K562 (cell line): ENCODE data around the gene AMT. TPM values are rescaled to one million over a fixed set of nuclear protein-coding genes. Genes with fewer than 3 reads are reported as not detected.

Experiments
- ATAC-seq: fragments of 200-7000 bp; cut with Tn5 transposase; 3 replicates; pipeline ENCODE4 v1.9.1; 2020; ENCODE audit warnings: moderate library complexity
- BruUV-seq: library from RNA; stranded (reverse); fragments of 400-500 nt; replicated peaks from 2 replicates; lab custom pipeline; 2021; lab: Mats Ljungman, UMichigan
- CTCF ChIA-PET: fragments of 300-600 bp; formaldehyde crosslinking; extraction: SDS; loops from one replicate; lab custom pipeline; 2021; ENCODE audit warnings: low intra/inter-chr PET ratio; lab: Yijun Ruan, JAX
- POLR2A ChIA-PET: fragments of 300-600, 350-650 bp; sonication (Branson Sonifier 250); formaldehyde crosslinking; extraction: SDS; loops from one replicate; lab custom pipeline; 2021; ENCODE audit warnings: antibody characterized with exemption, inconsistent platforms; lab: Yijun Ruan, JAX
- DNase-seq, 4 experiments: peaks; one replicate each; pipeline versions ENCODE4 v3.0.0 to v3.0.0-alpha.2; 2011 to 2018; ENCODE audit warnings: low spot score in 3 of 4, mixed read lengths in 3 of 4; ENCODE audit errors: extremely low read depth in 1 of 4
- FAIRE-seq: peaks from 2 replicates; lab custom pipeline; 2011; peaks lifted over from hg19 to GRCh38; lab: Jason Lieb, UNC
- H2AFZ ChIP-seq: 2 replicates; pipeline ENCODE4 v1.6.0; 2011; ENCODE audit warnings: low read depth, low read length, control low read depth, inconsistent platforms
- H3K27ac ChIP-seq: fragments of 200-600 bp; 3 replicates; pipeline ENCODE4 v1.8.0; 2011; ENCODE audit warnings: low read depth, mild to moderate bottlenecking, control low read depth, inconsistent platforms, low read length, moderate library complexity, mixed read lengths; ENCODE audit errors: extremely low read depth
- H3K27me3 ChIP-seq, 2 experiments: fragments of 300-600 bp in 1 of 2; 2 replicates in 1 of 2; 3 replicates in 1 of 2; pipeline versions ENCODE4 v1.6.0 to v1.8.0; 2011; ENCODE audit warnings: inconsistent platforms in 2 of 2, low read length in 2 of 2, mild to moderate bottlenecking in 1 of 2, mixed read lengths in 1 of 2, moderate library complexity in 1 of 2; ENCODE audit not compliant: control insufficient read depth in 2 of 2, insufficient read depth in 2 of 2
- H3K36me3 ChIP-seq: fragments of 300-600 bp; 3 replicates; pipeline ENCODE4 v1.8.0; 2011; ENCODE audit warnings: mild to moderate bottlenecking, low read length, inconsistent platforms; ENCODE audit not compliant: control insufficient read depth, insufficient read depth
- H3K4me1 ChIP-seq, 2 experiments: fragments of 200-600 bp in 1 of 2; replicated peaks in 1 of 2; 2 replicates in 1 of 2; 3 replicates in 1 of 2; pipeline versions ENCODE4 v1.5.1 to v1.8.0; 2011; ENCODE audit warnings: inconsistent platforms in 2 of 2, low read length in 2 of 2, mild to moderate bottlenecking in 1 of 2, mixed read lengths in 1 of 2, moderate library complexity in 1 of 2; ENCODE audit not compliant: control insufficient read depth in 2 of 2, insufficient read depth in 2 of 2
- H3K4me2 ChIP-seq: 2 replicates; pipeline ENCODE4 v1.6.1; 2011; ENCODE audit warnings: low read length, control low read depth, inconsistent platforms, mixed read lengths; ENCODE audit not compliant: insufficient read depth
- H3K4me3 ChIP-seq: fragments of 200-600 bp; sonication (generic), shearing (Covaris generic); 2 replicates; pipeline ENCODE4 v1.5.1; 2016; ENCODE audit warnings: control low read depth, inconsistent platforms
- H3K79me2 ChIP-seq: fragments of 200-600 bp; 3 replicates; pipeline ENCODE4 v1.8.0; 2011; ENCODE audit warnings: low read length, inconsistent platforms; ENCODE audit not compliant: control insufficient read depth, insufficient read depth
- H3K9ac ChIP-seq, 2 experiments: 2 replicates each; pipeline versions ENCODE4 v1.6.0 to v1.6.1; 2011; ENCODE audit warnings: low read depth in 2 of 2, low read length in 2 of 2, control low read depth in 1 of 2, inconsistent platforms in 1 of 2, mild to moderate bottlenecking in 1 of 2, mixed read lengths in 1 of 2; ENCODE audit not compliant: insufficient read depth in 1 of 2
- H3K9me1 ChIP-seq: one replicate; pipeline ENCODE4 v1.6.0; 2011; ENCODE audit warnings: inconsistent platforms, mild to moderate bottlenecking, low read length, moderate library complexity; ENCODE audit not compliant: control insufficient read depth, insufficient read depth
- H3K9me3 ChIP-seq: replicated peaks from 2 replicates; pipeline ENCODE4 v1.5.1; 2011; ENCODE audit warnings: low read depth, low read length, inconsistent platforms; ENCODE audit not compliant: control insufficient read depth, insufficient read depth
- H4K20me1 ChIP-seq: replicated peaks from 2 replicates; pipeline ENCODE4 v1.6.1; 2011; ENCODE audit warnings: low read length, inconsistent platforms, mixed read lengths; ENCODE audit not compliant: control insufficient read depth, insufficient read depth
- BCOR ChIP-seq: fragments of 450-650 bp; IDR thresholded peaks from 2 replicates; pipeline ENCODE4 v1.6.1; 2016
- CUX1 ChIP-seq: fragments of 200-800 bp; sonication (Bioruptor generic); IDR thresholded peaks from 2 replicates; pipeline ENCODE4 v1.6.1; 2016; ENCODE audit warnings: missing genetic modification characterization, missing compliant biosample characterization
- DACH1 ChIP-seq: fragments of 450-650 bp; IDR thresholded peaks from 2 replicates; pipeline ENCODE4 v1.6.1; 2018; ENCODE audit not compliant: partially characterized antibody
- ESRRA ChIP-seq: fragments of 450-650 bp; IDR thresholded peaks from 2 replicates; pipeline ENCODE4 v1.6.1; 2014; ENCODE audit warnings: low read depth, mild to moderate bottlenecking, moderate library complexity, borderline replicate concordance
- HDAC2 ChIP-seq: fragments of 450-650 bp; IDR thresholded peaks from 2 replicates; pipeline ENCODE4 v1.6.1; 2016; ENCODE audit warnings: mild to moderate bottlenecking
- KDM1A ChIP-seq, 2 experiments: fragments of 450-650 bp; IDR thresholded peaks; 2 replicates each; pipeline ENCODE4 v1.6.1; 2016; ENCODE audit warnings: mild to moderate bottlenecking in 2 of 2
- NRF1 ChIP-seq, 2 experiments: fragments of 450-650 bp; IDR thresholded peaks in 1 of 2; conservative IDR thresholded peaks in 1 of 2; 2 replicates each; pipeline ENCODE4 v1.6.1; 2014; ENCODE audit warnings: mild to moderate bottlenecking in 2 of 2
- PML ChIP-seq: IDR thresholded peaks from 2 replicates; pipeline ENCODE4 v1.6.1; 2012; ENCODE audit warnings: low read length, inconsistent platforms
- POLR2H ChIP-seq: IDR thresholded peaks from 2 replicates; pipeline ENCODE4 v1.6.1; 2016; ENCODE audit warnings: missing genetic modification characterization, low read depth, mild to moderate bottlenecking, control low read depth, missing compliant biosample characterization, moderate library complexity
- RBM25 ChIP-seq: fragments of 200-400 bp; formaldehyde crosslinking; IDR thresholded peaks from 2 replicates; pipeline ENCODE4 v1.6.1; 2018; ENCODE audit warnings: low read length, low read depth, moderate library complexity; ENCODE audit not compliant: severe bottlenecking
- RCOR1 ChIP-seq, 2 experiments: IDR thresholded peaks; 2 replicates each; pipeline ENCODE4 v1.6.1; 2012; ENCODE audit warnings: low read depth in 2 of 2, low read length in 2 of 2, borderline replicate concordance in 1 of 2, improper control_type of control experiment in 1 of 2
- ZNF277 ChIP-seq: fragments of 250-450 bp; sonication (Bioruptor Pico); IDR thresholded peaks from 2 replicates; pipeline ENCODE4 v1.8.0; 2022; ENCODE audit warnings: inconsistent platforms, mild to moderate bottlenecking, moderate library complexity, borderline replicate concordance
- ZNF699 ChIP-seq: fragments of 250-450 bp; sonication (Bioruptor Pico); IDR thresholded peaks from 2 replicates; pipeline ENCODE4 v1.8.0; 2021; ENCODE audit warnings: mild to moderate bottlenecking, moderate library complexity; ENCODE audit not compliant: insufficient replicate concordance
- WGBS: fragments of 100-300 bp; shearing (Covaris generic); methylation state at CpG from one replicate; pipeline ENCODE4 v1.1.6; 2016; ENCODE audit warnings: low coverage, mixed read lengths; ENCODE audit not compliant: insufficient coverage; ENCODE audit errors: missing lambda C conversion rate; 5-methylcytosine and 5-hydroxymethylcytosine counted together
- in situ Hi-C: fragments of 300-500 bp; cut with MboI; formaldehyde crosslinking; loops from 4 replicates; pipeline ENCODE4 v1.15.0; 2018; ENCODE audit warnings: inconsistent platforms, mixed read lengths
- intact Hi-C: fragments of 100-400 bp; cut with micrococcal nuclease; formaldehyde crosslinking; loops from 2 replicates; pipeline ENCODE4 v1.14.2; 2022
- polyA plus RNA-seq, 8 experiments: library from polyadenylated mRNA; depleted of rRNA in 4 of 8; stranded (reverse) in 5 of 8; unstranded in 3 of 8; fragments of >200 nt; fragmentation: Nextera tagmentation in 2 of 8; fragmentation: Illumina TruSeq in 1 of 8; extraction: Ambion mirVana in 2 of 8; extraction: Trizol in 1 of 8; gene quantifications; 2 replicates each; pipeline versions ENCODE4 v1.2.1 to v1.2.3, GENCODE V29; 2011 to 2014; ENCODE audit warnings: inconsistent platforms in 1 of 8, missing spikeins in 1 of 8
- total RNA-seq, 7 experiments: library from RNA; depleted of rRNA in 6 of 7; stranded (reverse); fragments of >200 nt in 6 of 7; fragmentation: Illumina TruSeq in 2 of 7; extraction: Trizol in 2 of 7; gene quantifications; 2 replicates each; pipeline versions ENCODE4 v1.2.1 to v1.2.3, GENCODE V29; 2011 to 2021; ENCODE audit warnings: low replicate concordance in 1 of 7

The AMT gene
- total and polyA plus RNA-seq, 9 of the 15 experiments (the other 6 are each of a cell fraction or from before 2014, with no cell fraction given) = 0.14 to 2.1 (median 0.52) TPM

GRCh38 chr3:49410066-49410845 is 12.0 kb downstream of the AMT start:
- no peaks in the 10 kb centered on the region for H3K9me3 ChIP-seq
- peak overlapping the region; percentile 96; the same call in 2 of the 3 replicates for H3K27ac ChIP-seq
- CTCF ChIA-PET = no interaction called here
- intact Hi-C loops = no loop called here
- H3K9ac ChIP-seq = peak overlapping the region; percentile 48 to 94; a peak in 3 of 4 replicates
- ATAC-seq (no peak), DNase-seq (peak in 1 of 4 experiments; percentile 2), FAIRE-seq (no peak)
- H4K20me1 ChIP-seq = peaks cover 35% of the 10 kb centered on the region
- TF ChIP-seq NRF1 (conservative IDR thresholded peaks at IDR 0.05 in 1 of 2, IDR thresholded peaks at IDR 0.05 in 1 of 2) (no peak), KDM1A (IDR thresholded peaks at IDR 0.05) (peak; percentile 41 to 75; a peak in 3 of 4 replicates), BCOR (peak; percentile 92), ZNF277 (CRISPR knock-in tag) (no peak), RCOR1 (IDR thresholded peaks at IDR 0.05; ENCODE audit: borderline replicate concordance in 1 of 2, low read depth in 2 of 2, low read length in 2 of 2) (peak in 1 of 2 experiments; percentile 50; a peak in 2 of 4 replicates), RBM25 (peak; percentile 99), HDAC2 (peak; percentile 79; the same call in 1 of the 2 replicates), ESRRA (0 out of 2 replicates have a peak, but pooled peaks have one; percentile 14), DACH1 (no peak), PML (no peak), POLR2H (tag) (0 out of 2 replicates have a peak, but pooled peaks have one; percentile 24), CUX1 (CRISPR knock-in tag) (no peak), ZNF699 (CRISPR knock-in tag) (no peak)
- H3K79me2 ChIP-seq = peaks cover 81% of the 10 kb centered on the region
- H3K27me3 ChIP-seq = no peaks in the 10 kb centered on the region
- H3K9me1 ChIP-seq = no peaks in the 10 kb centered on the region
- H3K36me3 ChIP-seq = peaks cover 26% of the 10 kb centered on the region; the same call in 2 of the 3 replicates
- no peak overlapping the region for H2AFZ ChIP-seq
- BruUV-seq = TSS peak; percentile 66
- peak overlapping the region; percentile 91 for H3K4me3 ChIP-seq
- in situ Hi-C loops = no loop called here
- H3K4me2 ChIP-seq = peak overlapping the region; percentile 94
- 3% methylated on average over 4 of the region's 4 CpGs for WGBS
- POLR2A ChIA-PET = interaction anchor here (0.5 to 1.8 kb wide), 5 partner anchors 10 to 276 kb away, joined by 3 to 7 read pairs (median 3); partner anchors contain the start of gene USP4
- peaks cover 27 to 30% of the 10 kb centered on the region in 2 experiments; a peak in 4 of 5 replicates for H3K4me1 ChIP-seq
